Caco-2 (cell line): Measurements from ENCODE around the gene OTOS. TPM values are rescaled to one million over a fixed set of nuclear protein-coding genes. Genes with fewer than 3 reads are reported as not detected.

Source experiments
- BruUV-seq: library from RNA; stranded (reverse); fragments of 400-500 nt; replicated peaks from 2 replicates; lab custom pipeline; 2021; lab: Mats Ljungman, UMichigan
- CTCF ChIA-PET: fragments of 300-600 bp; sonication (Branson Sonifier 250); formaldehyde crosslinking; loops from one replicate; lab custom pipeline; 2022; ENCODE audit warnings: antibody characterized with exemption; lab: Charles Lee
- POLR2A ChIA-PET: fragments of 300-600 bp; sonication (Branson Sonifier 250); formaldehyde crosslinking; loops from one replicate; lab custom pipeline; 2022; ENCODE audit warnings: antibody characterized with exemption; lab: Charles Lee
- DNase-seq, 2 experiments: peaks; one replicate each; pipeline versions ENCODE4 v3.0.0 to v3.0.0-alpha.2; 2020 to 2022
- H3K27me3 ChIP-seq: replicated peaks from 2 replicates; pipeline ENCODE4 v1.6.0; 2011; ENCODE audit warnings: low read length; ENCODE audit not compliant: control insufficient read depth, insufficient read depth
- H3K36me3 ChIP-seq: 2 replicates; pipeline ENCODE4 v1.5.1; 2011; ENCODE audit warnings: low read length; ENCODE audit not compliant: control insufficient read depth, insufficient read depth
- H3K4me1 ChIP-seq: fragments of 250-450 bp; sonication (Bioruptor Pico); 2 replicates; pipeline ENCODE4 v1.5.1; 2020; ENCODE audit warnings: mild to moderate bottlenecking
- H3K4me3 ChIP-seq: 2 replicates; pipeline ENCODE4 v1.5.1; 2011; ENCODE audit warnings: low read depth, mild to moderate bottlenecking, control low read depth, low read length
- H3K9me3 ChIP-seq: fragments of 250-450 bp; sonication (Bioruptor Pico); 2 replicates; pipeline ENCODE4 v1.5.1; 2020; ENCODE audit warnings: mild to moderate bottlenecking, moderate library complexity
- H3K27ac Mint-ChIP-seq: one replicate; pipeline ENCODE4 v1.8.0; 2022; ENCODE audit warnings: mixed read lengths; ENCODE audit not compliant: unreplicated experiment
- H3K27me3 Mint-ChIP-seq: one replicate; pipeline ENCODE4 v1.8.0; 2022; ENCODE audit warnings: mixed read lengths; ENCODE audit not compliant: insufficient read depth, unreplicated experiment
- H3K36me3 Mint-ChIP-seq: one replicate; pipeline ENCODE4 v1.8.0; 2022; ENCODE audit warnings: mild to moderate bottlenecking, mixed read lengths; ENCODE audit not compliant: insufficient read depth, unreplicated experiment
- H3K4me1 Mint-ChIP-seq: one replicate; pipeline ENCODE4 v1.8.0; 2022; ENCODE audit warnings: low read depth, mixed read lengths; ENCODE audit not compliant: unreplicated experiment
- H3K4me3 Mint-ChIP-seq: one replicate; pipeline ENCODE4 v1.8.0; 2022; ENCODE audit warnings: mild to moderate bottlenecking, moderate library complexity, mixed read lengths; ENCODE audit not compliant: unreplicated experiment
- H3K9me3 Mint-ChIP-seq: one replicate; pipeline ENCODE4 v1.8.0; 2022; ENCODE audit warnings: mixed read lengths; ENCODE audit not compliant: unreplicated experiment
- intact Hi-C: fragments of 100-400 bp; cut with micrococcal nuclease; formaldehyde crosslinking; loops from one replicate; pipeline ENCODE4 v1.10.0; 2022; ENCODE audit not compliant: unreplicated experiment
- total RNA-seq: library from RNA; stranded (reverse); gene quantifications from 2 replicates; pipeline ENCODE4 v1.2.3, GENCODE V29; 2022
- TF ChIP-seq, protein P1 (sequence below), 2 experiments: fragments of 200-600 bp in 1 of 2; IDR thresholded peaks; 1 replicate in 1 of 2; 2 replicates in 1 of 2; pipeline versions ENCODE4 v1.5.1 to v1.8.0; 2011 to 2022; ENCODE audit warnings: antibody characterized with exemption in 1 of 2, control low read depth in 1 of 2, inconsistent platforms in 1 of 2, low read depth in 1 of 2, low read length in 1 of 2, mild to moderate bottlenecking in 1 of 2, moderate library complexity in 1 of 2; ENCODE audit not compliant: insufficient read depth in 1 of 2, severe bottlenecking in 1 of 2, unreplicated experiment in 1 of 2

OTOS gene
- total RNA-seq, 1 experiment from 2014 or later, result not detected

DNA sequence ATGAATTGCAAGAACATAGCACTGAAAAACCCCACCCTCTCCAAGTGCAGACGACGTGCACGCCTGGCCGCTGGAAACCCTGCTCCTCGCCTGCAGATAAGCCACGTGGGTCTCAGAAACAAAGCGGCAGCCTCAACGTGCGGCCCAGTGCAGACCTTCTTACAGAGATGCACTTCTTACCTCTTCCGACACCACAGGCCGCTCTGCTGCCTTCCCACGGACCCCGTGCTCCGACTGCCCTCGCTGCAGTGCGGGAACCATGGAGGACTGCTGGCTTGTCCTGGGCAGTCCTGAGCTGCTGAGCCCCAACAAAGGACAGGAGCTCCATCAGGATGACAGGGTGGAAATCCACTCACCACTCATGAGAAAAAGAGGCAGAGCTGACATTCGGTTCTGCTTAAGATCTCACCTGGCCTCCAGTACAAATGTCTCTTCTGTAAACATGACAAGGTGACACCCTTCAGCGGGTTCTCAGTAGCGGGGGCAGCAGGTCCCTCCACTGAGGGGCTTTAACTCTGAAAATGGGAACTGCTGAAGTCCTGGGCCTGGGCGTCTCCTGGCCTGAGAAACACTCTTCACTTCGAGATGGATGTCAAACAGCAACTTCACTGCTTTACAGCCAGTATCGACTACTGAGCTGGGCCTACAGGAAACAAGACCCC lies 10.6 kb downstream of the OTOS start:
- no peaks in the 10 kb centered on the region for H3K9me3 ChIP-seq
- H3K4me1 ChIP-seq, result no peaks in the 10 kb centered on the region
- POLR2A ChIA-PET, result no interaction called here
- intact Hi-C loops, result no loop called here
- TF ChIP-seq, protein P1, sequence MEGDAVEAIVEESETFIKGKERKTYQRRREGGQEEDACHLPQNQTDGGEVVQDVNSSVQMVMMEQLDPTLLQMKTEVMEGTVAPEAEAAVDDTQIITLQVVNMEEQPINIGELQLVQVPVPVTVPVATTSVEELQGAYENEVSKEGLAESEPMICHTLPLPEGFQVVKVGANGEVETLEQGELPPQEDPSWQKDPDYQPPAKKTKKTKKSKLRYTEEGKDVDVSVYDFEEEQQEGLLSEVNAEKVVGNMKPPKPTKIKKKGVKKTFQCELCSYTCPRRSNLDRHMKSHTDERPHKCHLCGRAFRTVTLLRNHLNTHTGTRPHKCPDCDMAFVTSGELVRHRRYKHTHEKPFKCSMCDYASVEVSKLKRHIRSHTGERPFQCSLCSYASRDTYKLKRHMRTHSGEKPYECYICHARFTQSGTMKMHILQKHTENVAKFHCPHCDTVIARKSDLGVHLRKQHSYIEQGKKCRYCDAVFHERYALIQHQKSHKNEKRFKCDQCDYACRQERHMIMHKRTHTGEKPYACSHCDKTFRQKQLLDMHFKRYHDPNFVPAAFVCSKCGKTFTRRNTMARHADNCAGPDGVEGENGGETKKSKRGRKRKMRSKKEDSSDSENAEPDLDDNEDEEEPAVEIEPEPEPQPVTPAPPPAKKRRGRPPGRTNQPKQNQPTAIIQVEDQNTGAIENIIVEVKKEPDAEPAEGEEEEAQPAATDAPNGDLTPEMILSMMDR (IDR thresholded peaks at IDR 0.05; ENCODE audit: insufficient read depth in 1 of 2, low read depth in 1 of 2, low read length in 1 of 2, severe bottlenecking in 1 of 2, unreplicated experiment in 1 of 2), result no peak
- Mint-ChIP-seq H3K27ac (no peak overlapping the region), H3K4me1 (no peaks in the 10 kb centered on the region), H3K9me3 (no peaks in the 10 kb centered on the region), H3K36me3 (peaks cover 6% of the 10 kb centered on the region), H3K27me3 (no peaks in the 10 kb centered on the region), H3K4me3 (no peak overlapping the region)
- no peak overlapping the region for H3K4me3 ChIP-seq
- no peak for DNase-seq
- no peaks in the 10 kb centered on the region for H3K27me3 ChIP-seq
- CTCF ChIA-PET, result no interaction called here
- BruUV-seq, result no TSS peak
- no peaks in the 10 kb centered on the region; the same call in 1 of the 2 replicates for H3K36me3 ChIP-seq

DNA sequence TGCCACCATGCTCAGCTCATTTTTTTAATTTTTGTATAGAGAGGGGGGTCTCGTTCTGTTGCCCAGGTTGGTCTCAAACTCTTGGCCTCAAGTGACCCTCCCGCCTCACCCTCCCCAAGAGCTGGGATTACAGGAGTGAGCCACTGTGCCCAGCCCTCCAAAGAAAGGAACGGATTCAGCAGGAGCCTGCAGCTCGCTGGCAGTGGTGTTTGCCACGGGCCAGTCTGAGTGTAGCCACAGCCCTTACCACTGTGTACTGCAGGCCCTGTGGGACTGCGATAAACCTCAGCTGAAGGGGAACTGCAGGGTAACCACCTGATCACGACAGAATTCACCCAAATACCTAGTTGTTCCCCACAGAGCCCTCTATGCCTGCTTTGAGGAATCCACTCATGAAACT lies 11.1 kb downstream of the OTOS start:
- H3K36me3 Mint-ChIP-seq, result peaks cover 6% of the 10 kb centered on the region
- BruUV-seq, result no TSS peak
- POLR2A ChIA-PET, result no interaction called here
- Histone ChIP-seq H3K9me3 (no peaks in the 10 kb centered on the region), H3K36me3 (no peaks in the 10 kb centered on the region; the same call in 1 of the 2 replicates), H3K4me1 (no peaks in the 10 kb centered on the region), H3K4me3 (no peak overlapping the region), H3K27me3 (no peaks in the 10 kb centered on the region)
- H3K9me3 Mint-ChIP-seq, result no peaks in the 10 kb centered on the region
- H3K4me1 Mint-ChIP-seq, result no peaks in the 10 kb centered on the region
- no peak overlapping the region for H3K4me3 Mint-ChIP-seq
- intact Hi-C loops, result no loop called here
- no peak for DNase-seq
- H3K27me3 Mint-ChIP-seq, result no peaks in the 10 kb centered on the region
- no peak overlapping the region for H3K27ac Mint-ChIP-seq
- CTCF ChIA-PET, result no interaction called here
- TF ChIP-seq, protein P1 (IDR thresholded peaks at IDR 0.05; ENCODE audit: insufficient read depth in 1 of 2, low read depth in 1 of 2, low read length in 1 of 2, severe bottlenecking in 1 of 2, unreplicated experiment in 1 of 2), result no peak

DNA sequence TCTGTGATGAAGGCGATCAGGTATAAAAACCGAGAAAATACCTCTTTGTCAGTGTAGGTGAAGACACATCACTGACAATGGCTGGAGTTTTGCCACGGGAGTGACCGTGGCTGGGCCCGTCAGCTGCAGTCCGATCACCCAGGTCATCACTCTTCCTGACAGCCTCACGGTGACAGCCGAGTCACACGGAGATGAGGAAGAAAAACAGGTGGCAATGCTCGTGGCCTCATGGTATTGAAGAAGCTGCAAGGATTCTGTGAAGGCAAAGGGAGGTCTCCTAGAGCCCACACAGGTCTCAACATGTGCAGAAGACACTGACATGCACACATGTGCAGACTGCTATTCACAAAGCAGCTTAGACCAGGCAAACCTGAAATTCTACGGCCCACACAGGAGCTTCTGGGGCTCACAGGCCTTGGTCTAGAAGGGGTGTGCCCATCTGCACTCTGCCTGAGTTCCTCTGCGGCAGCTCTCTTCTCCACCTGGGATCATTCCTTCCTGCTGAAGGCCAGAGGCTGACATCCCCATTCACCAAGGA lies 11.8 kb downstream of the OTOS start:
- Histone ChIP-seq H3K4me3 (no peak overlapping the region), H3K9me3 (no peaks in the 10 kb centered on the region), H3K4me1 (no peaks in the 10 kb centered on the region), H3K36me3 (no peaks in the 10 kb centered on the region; the same call in 1 of the 2 replicates), H3K27me3 (no peaks in the 10 kb centered on the region)
- CTCF ChIA-PET, result no interaction called here
- Mint-ChIP-seq H3K27ac (no peak overlapping the region), H3K4me1 (no peaks in the 10 kb centered on the region), H3K4me3 (no peak overlapping the region), H3K36me3 (peaks cover 6% of the 10 kb centered on the region), H3K9me3 (no peaks in the 10 kb centered on the region), H3K27me3 (no peaks in the 10 kb centered on the region)
- POLR2A ChIA-PET, result no interaction called here
- TF ChIP-seq, protein P1 (IDR thresholded peaks at IDR 0.05; ENCODE audit: insufficient read depth in 1 of 2, low read depth in 1 of 2, low read length in 1 of 2, severe bottlenecking in 1 of 2, unreplicated experiment in 1 of 2), result no peak
- no TSS peak for BruUV-seq
- DNase-seq, result no peak
- intact Hi-C loops, result no loop called here
